Type B pancreatic cell (in vitro differentiated cells): Measurements from ENCODE around the gene SFSWAP. TPM values are rescaled to one million over a fixed set of nuclear protein-coding genes. Genes with fewer than 3 reads are reported as not detected.

Experiments
- DNase-seq: peaks from one replicate; pipeline ENCODE4 v3.0.0; 2021; ENCODE audit warnings: mixed read lengths; ENCODE audit not compliant: unreplicated experiment; ENCODE audit errors: extremely low spot score
- H3K27ac Mint-ChIP-seq: 2 replicates; pipeline ENCODE4 v1.8.0; 2021; ENCODE audit warnings: mild to moderate bottlenecking, mixed read lengths
- H3K27me3 Mint-ChIP-seq: 2 replicates; pipeline ENCODE4 v1.8.0; 2021; ENCODE audit warnings: mixed read lengths
- H3K36me3 Mint-ChIP-seq: 2 replicates; pipeline ENCODE4 v1.8.0; 2021; ENCODE audit warnings: mixed read lengths
- H3K4me1 Mint-ChIP-seq: one replicate; pipeline ENCODE4 v1.8.0; 2021; ENCODE audit warnings: mixed read lengths; ENCODE audit not compliant: unreplicated experiment
- H3K4me3 Mint-ChIP-seq: 2 replicates; pipeline ENCODE4 v1.8.0; 2021; ENCODE audit warnings: mild to moderate bottlenecking, mixed read lengths
- H3K9me3 Mint-ChIP-seq: 2 replicates; pipeline ENCODE4 v1.8.0; 2021; ENCODE audit warnings: mixed read lengths
- CTCF ChIP-seq: fragments of 200-600 bp; sonication (generic); conservative IDR thresholded peaks from 2 replicates; pipeline ENCODE4 v1.5.0; 2021; ENCODE audit warnings: antibody characterized with exemption, mild to moderate bottlenecking
- total RNA-seq: library from RNA; stranded (reverse); gene quantifications from 2 replicates; pipeline ENCODE4 v1.2.1, GENCODE V29; 2021; ENCODE audit warnings: low replicate concordance

Gene SFSWAP
- total RNA-seq, 1 donor from 2014 or later = 59.3 TPM

- no peak for TF ChIP-seq CTCF
- H3K4me1 Mint-ChIP-seq = peaks cover 5% of the 10 kb centered on the region
- H3K36me3 Mint-ChIP-seq = no peaks in the 10 kb centered on the region
- no peaks in the 10 kb centered on the region for H3K9me3 Mint-ChIP-seq
- H3K4me3 Mint-ChIP-seq = peak overlapping the region; percentile 80
- H3K27ac Mint-ChIP-seq = no peak overlapping the region
- H3K27me3 Mint-ChIP-seq = peaks cover 50% of the 10 kb centered on the region
- DNase-seq = peak; percentile 70
These were observed 118.5 kb downstream of the SFSWAP start for GRCh38 chr12:131829356-131829747.

GRCh38 chr12:131829791-131830334, 119.0 kb downstream of the SFSWAP start:
- H3K27ac Mint-ChIP-seq = no peak overlapping the region
- no peak for TF ChIP-seq CTCF
- no peaks in the 10 kb centered on the region for H3K36me3 Mint-ChIP-seq
- H3K9me3 Mint-ChIP-seq = no peaks in the 10 kb centered on the region
- peaks cover 5% of the 10 kb centered on the region for H3K4me1 Mint-ChIP-seq
- peak overlapping the region; percentile 80 for H3K4me3 Mint-ChIP-seq
- DNase-seq = no peak
- peaks cover 45% of the 10 kb centered on the region for H3K27me3 Mint-ChIP-seq

- H3K36me3 Mint-ChIP-seq = no peaks in the 10 kb centered on the region
- peak; percentile 67 for TF ChIP-seq CTCF
- no peaks in the 10 kb centered on the region for H3K9me3 Mint-ChIP-seq
- H3K27ac Mint-ChIP-seq = no peak overlapping the region
- H3K4me3 Mint-ChIP-seq = peak overlapping the region; percentile 81
- peaks cover 41% of the 10 kb centered on the region for H3K27me3 Mint-ChIP-seq
- no peak for DNase-seq
- H3K4me1 Mint-ChIP-seq = peaks cover 5% of the 10 kb centered on the region
These were observed 119.5 kb downstream of the SFSWAP start for GRCh38 chr12:131830335-131830913.

GRCh38 chr12:131830914-131831571, 120.2 kb downstream of the SFSWAP start:
- no peak overlapping the region for H3K27ac Mint-ChIP-seq
- H3K4me3 Mint-ChIP-seq = peak overlapping the region; percentile 81
- H3K9me3 Mint-ChIP-seq = no peaks in the 10 kb centered on the region
- no peak for TF ChIP-seq CTCF
- peaks cover 34% of the 10 kb centered on the region for H3K27me3 Mint-ChIP-seq
- DNase-seq = no peak
- no peaks in the 10 kb centered on the region for H3K36me3 Mint-ChIP-seq
- H3K4me1 Mint-ChIP-seq = peaks cover 5% of the 10 kb centered on the region

- H3K36me3 Mint-ChIP-seq = no peaks in the 10 kb centered on the region
- peaks cover 28% of the 10 kb centered on the region for H3K27me3 Mint-ChIP-seq
- H3K9me3 Mint-ChIP-seq = no peaks in the 10 kb centered on the region
- no peak for TF ChIP-seq CTCF
- H3K27ac Mint-ChIP-seq = no peak overlapping the region
- no peak overlapping the region for H3K4me3 Mint-ChIP-seq
- peaks cover 5% of the 10 kb centered on the region for H3K4me1 Mint-ChIP-seq
- DNase-seq = no peak
These were observed 120.7 kb downstream of the SFSWAP start for GRCh38 chr12:131831635-131832041.
